A549 treated with RU486 at 1 μM for 4 hours (cell line): ENCODE measurements around the gene EGFLAM. TPM values are rescaled to one million over a fixed set of nuclear protein-coding genes. Genes with fewer than 3 reads are reported as not detected.

Experiments
- total RNA-seq: library from RNA; stranded (reverse); fragments of 200-300 nt; extraction: Qiagen RNA extraction; gene quantifications from 5 replicates; pipeline ENCODE4 v1.2.3, GENCODE V29; 2022; ENCODE audit warnings: low read depth

EGFLAM gene
- 0.30 to 0.44 TPM in 2 of 5 replicates, not detected in the others for total RNA-seq

GRCh38 chr5:38258319-38259061, at the start of gene EGFLAM:
Gene EGFLAM (plus strand): TSS chr5:38258559. CDS start chr5:38258755, 196 bp downstream.

